Spleen (tissue), 11 donors: ENCODE measurements around the gene TLR9. TPM values are rescaled to one million over a fixed set of nuclear protein-coding genes. Genes with fewer than 3 reads are reported as not detected.
A peak's percentile ranks its signal among the peaks of the same experiment; 100 is the strongest.

Source experiments
- DNase-seq: peaks from one replicate; pipeline ENCODE4 v3.0.0-alpha.2; 2020
- H3K27ac ChIP-seq, 8 donors: fragments of 200-600 bp; sonication (generic) in 7 of 8; 1 replicate in 4 of 8; 2 replicates in 4 of 8; pipeline versions ENCODE4 v1.5.0 to v1.8.0; 2016 to 2021; ENCODE audit warnings: inconsistent platforms in 4 of 8, mild to moderate bottlenecking in 4 of 8, moderate library complexity in 1 of 8
- H3K27me3 ChIP-seq, 7 donors: fragments of 200-600 bp; sonication (generic) in 6 of 7; replicated peaks in 1 of 7; 1 replicate in 4 of 7; 2 replicates in 3 of 7; pipeline versions ENCODE4 v1.5.0 to v1.8.0; 2016 to 2021; ENCODE audit warnings: inconsistent platforms in 3 of 7, mild to moderate bottlenecking in 1 of 7
- H3K36me3 ChIP-seq, 6 donors: fragments of 200-600 bp; sonication (generic) in 5 of 6; 1 replicate in 4 of 6; 2 replicates in 2 of 6; pipeline versions ENCODE4 v1.5.0 to v1.8.0; 2016 to 2021; ENCODE audit warnings: inconsistent platforms in 2 of 6
- H3K4me1 ChIP-seq, 6 donors: fragments of 200-600 bp; sonication (generic) in 5 of 6; 1 replicate in 3 of 6; 2 replicates in 3 of 6; pipeline versions ENCODE4 v1.5.0 to v1.8.0; 2016 to 2021; ENCODE audit warnings: inconsistent platforms in 3 of 6
- H3K4me3 ChIP-seq, 8 donors: fragments of 200-600 bp; sonication (generic) in 7 of 8; 1 replicate in 4 of 8; 2 replicates in 4 of 8; pipeline versions ENCODE4 v1.5.0 to v1.8.0; 2016 to 2021; ENCODE audit warnings: inconsistent platforms in 4 of 8, mild to moderate bottlenecking in 4 of 8, moderate library complexity in 2 of 8
- H3K9me3 ChIP-seq, 8 donors: fragments of 200-600 bp; sonication (generic) in 7 of 8; 1 replicate in 4 of 8; 2 replicates in 4 of 8; pipeline versions ENCODE4 v1.5.0 to v1.8.0; 2016 to 2021; ENCODE audit warnings: inconsistent platforms in 4 of 8
- POLR2A ChIP-seq, 3 donors: fragments of 450-650 bp; IDR thresholded peaks; one replicate each; pipeline ENCODE4 v1.5.1; 2017; ENCODE audit warnings: antibody characterized with exemption in 3 of 3, mild to moderate bottlenecking in 1 of 3
- POLR2AphosphoS5 ChIP-seq, 3 donors: sonication (generic); formaldehyde crosslinking; IDR thresholded peaks; one replicate each; pipeline ENCODE4 v1.5.1; 2017; ENCODE audit warnings: antibody characterized with exemption in 3 of 3
- WGBS, 5 donors: extraction: QIAGEN DNeasy Blood & Tissue Kit in 3 of 5; methylation state at CpG; one replicate each; pipeline versions ENCODE4 v1.1.5 to v1.1.7; 2013 to 2018; 5-methylcytosine and 5-hydroxymethylcytosine counted together
- intact Hi-C: fragments of 100-400 bp; cut with DNase I; formaldehyde crosslinking; loops from one replicate; pipeline ENCODE4 v1.15.0; 2023; ENCODE audit warnings: low total_unique reads
- polyA plus RNA-seq, 3 donors: library from polyadenylated mRNA; stranded (reverse); fragments of 200-250 nt; gene quantifications; one replicate each; pipeline ENCODE4 v1.2.1, GENCODE V29; 2013
- total RNA-seq, 7 donors: library from RNA; depleted of rRNA in 3 of 7; stranded (reverse); fragments of >200 nt in 3 of 7; fragmentation: NEBNext Ultra II Directional in 4 of 7; extraction: Animal tissue kit (Norgen Biotek cat#: 25700) in 4 of 7; gene quantifications; one replicate each; pipeline versions ENCODE4 v1.1.0 to v1.2.1, GENCODE V29; 2016 to 2021
- TF ChIP-seq, protein P1 (sequence below), 11 experiments: fragments of 200-600 bp in 7 of 11; fragments of 450-650 bp in 4 of 11; sonication (generic) in 4 of 11; IDR thresholded peaks in 8 of 11; conservative IDR thresholded peaks in 3 of 11; 1 replicate in 7 of 11; 2 replicates in 4 of 11; pipeline versions ENCODE4 v1.4.0 to v1.8.0; 2016 to 2021; ENCODE audit warnings: antibody characterized with exemption in 11 of 11, inconsistent platforms in 4 of 11, mild to moderate bottlenecking in 1 of 11
- donor health status: healthy with polysubstance abuse.
- donor health status: DM: no; HTN: no; CAD: no; lungs with moderate emphysema.
- donor health status: DM: no; HTN: no; CAD: no.
- donor health status: Bipolar disorder and iron deficiency.
- donor health status: healthy.
- donor health status: DM: no; HTN: no; CAD: no.
- donor health status: DM: yes; HTN: yes; CAD: no.

Gene TLR9
- total and polyA plus RNA-seq, 10 donors = 0.55 to 7.7 (median 3.8) TPM; not detected in 1

DNA sequence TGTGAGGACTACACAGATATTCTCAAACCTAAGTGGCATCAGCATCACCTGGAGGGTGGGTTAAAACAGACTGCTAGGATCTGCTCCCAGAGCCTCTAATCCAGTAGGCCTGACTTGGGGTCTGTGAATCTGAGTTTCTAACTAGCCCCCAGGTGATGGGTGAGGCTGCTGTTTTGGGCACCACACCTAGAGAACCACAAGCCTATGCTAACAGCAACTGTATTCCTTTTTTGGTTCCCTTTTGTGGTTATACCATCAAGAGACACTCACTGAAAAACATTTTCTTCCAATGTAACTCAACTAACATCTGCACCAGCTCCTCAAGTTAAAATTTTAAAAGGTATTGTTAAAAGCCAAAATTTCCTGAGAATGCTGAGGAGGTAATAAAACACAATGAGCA, 37.0 kb upstream of the TLR9 start:
- no peak for DNase-seq
- Histone ChIP-seq H3K4me1 (peaks cover 0 to 65% (median 23%) of the 10 kb centered on the region in 6 donors), H3K4me3 (no peak overlapping the region), H3K9me3 (no peaks in the 10 kb centered on the region), H3K27me3 (no peaks in the 10 kb centered on the region), H3K27ac (peak overlapping the region in 2 of 8 donors; percentile 24 to 48), H3K36me3 (peaks cover 4 to 100% (median 99%) of the 10 kb centered on the region in 6 donors)
- intact Hi-C loops = no loop called here
- no peak for TF ChIP-seq POLR2AphosphoS5 (IDR thresholded peaks at IDR 0.05)
- no peak for TF ChIP-seq POLR2A (IDR thresholded peaks at IDR 0.05)
- TF ChIP-seq, protein P1, sequence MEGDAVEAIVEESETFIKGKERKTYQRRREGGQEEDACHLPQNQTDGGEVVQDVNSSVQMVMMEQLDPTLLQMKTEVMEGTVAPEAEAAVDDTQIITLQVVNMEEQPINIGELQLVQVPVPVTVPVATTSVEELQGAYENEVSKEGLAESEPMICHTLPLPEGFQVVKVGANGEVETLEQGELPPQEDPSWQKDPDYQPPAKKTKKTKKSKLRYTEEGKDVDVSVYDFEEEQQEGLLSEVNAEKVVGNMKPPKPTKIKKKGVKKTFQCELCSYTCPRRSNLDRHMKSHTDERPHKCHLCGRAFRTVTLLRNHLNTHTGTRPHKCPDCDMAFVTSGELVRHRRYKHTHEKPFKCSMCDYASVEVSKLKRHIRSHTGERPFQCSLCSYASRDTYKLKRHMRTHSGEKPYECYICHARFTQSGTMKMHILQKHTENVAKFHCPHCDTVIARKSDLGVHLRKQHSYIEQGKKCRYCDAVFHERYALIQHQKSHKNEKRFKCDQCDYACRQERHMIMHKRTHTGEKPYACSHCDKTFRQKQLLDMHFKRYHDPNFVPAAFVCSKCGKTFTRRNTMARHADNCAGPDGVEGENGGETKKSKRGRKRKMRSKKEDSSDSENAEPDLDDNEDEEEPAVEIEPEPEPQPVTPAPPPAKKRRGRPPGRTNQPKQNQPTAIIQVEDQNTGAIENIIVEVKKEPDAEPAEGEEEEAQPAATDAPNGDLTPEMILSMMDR (IDR thresholded peaks at IDR 0.05 in 8 of 11, conservative IDR thresholded peaks at IDR 0.05 in 3 of 11) = no peak

DNA sequence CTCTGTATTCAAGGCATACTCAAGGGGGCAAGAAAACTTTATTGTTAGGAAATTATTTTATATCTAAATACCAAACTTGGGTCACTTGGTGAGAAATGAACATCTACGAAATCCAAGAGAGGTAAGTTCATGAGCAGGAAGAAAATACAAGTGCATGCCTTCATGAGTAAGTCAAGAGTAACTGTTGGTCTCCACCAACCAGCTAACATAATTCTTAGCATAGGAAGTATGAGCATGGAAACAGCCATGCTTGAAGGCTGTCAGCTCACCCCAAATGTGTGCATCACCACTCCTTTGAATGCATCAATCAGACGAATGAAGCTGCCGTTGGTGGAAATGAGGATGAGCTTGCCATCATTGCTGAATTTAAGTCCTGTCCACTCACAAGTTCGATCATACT, 34.0 kb upstream of the TLR9 start:
- intact Hi-C loops = no loop called here
- no peak overlapping the region for H3K4me3 ChIP-seq
- TF ChIP-seq, protein P1 (IDR thresholded peaks at IDR 0.05 in 8 of 11, conservative IDR thresholded peaks at IDR 0.05 in 3 of 11) = no peak
- DNase-seq = no peak
- no peaks in the 10 kb centered on the region for H3K27me3 ChIP-seq
- H3K9me3 ChIP-seq = no peaks in the 10 kb centered on the region
- peaks cover 0 to 100% (median 97%) of the 10 kb centered on the region in 6 donors for H3K36me3 ChIP-seq
- 84 to 96% (median 91%) methylated on average over 4 of the region's 4 CpGs for WGBS, 5 donors
- peaks cover 0 to 79% (median 24%) of the 10 kb centered on the region in 6 donors for H3K4me1 ChIP-seq
- H3K27ac ChIP-seq = no peak overlapping the region

DNA sequence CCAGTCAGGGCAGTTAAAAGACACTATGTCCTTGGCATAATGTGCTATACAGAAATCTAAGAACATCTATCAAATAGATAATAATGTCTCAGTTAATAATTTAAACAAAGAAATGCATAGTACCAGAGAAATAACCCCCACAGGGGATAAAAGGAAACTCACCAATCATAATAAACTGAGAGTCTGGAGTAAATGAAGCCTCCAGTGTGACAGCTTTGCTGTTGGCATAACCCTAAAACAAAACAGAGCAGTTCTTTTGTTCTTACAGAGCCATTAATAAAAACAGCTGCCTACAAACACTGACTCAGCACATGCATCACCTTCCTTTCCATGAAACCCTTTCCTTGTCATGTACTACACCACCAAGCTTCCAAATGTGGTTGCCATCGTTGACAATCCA, 33.6 kb upstream of the TLR9 start:
- H3K27me3 ChIP-seq = no peaks in the 10 kb centered on the region
- no peak overlapping the region for H3K4me3 ChIP-seq
- peaks cover 0 to 100% (median 94%) of the 10 kb centered on the region in 6 donors for H3K36me3 ChIP-seq
- H3K27ac ChIP-seq = no peak overlapping the region
- intact Hi-C loops = no loop called here
- 31 to 83% (median 51%) methylated on average over 1 of the region's 1 CpG for WGBS, 5 donors
- peaks cover 4 to 79% (median 26%) of the 10 kb centered on the region in 6 donors for H3K4me1 ChIP-seq
- TF ChIP-seq POLR2AphosphoS5 (IDR thresholded peaks at IDR 0.05) = no peak
- TF ChIP-seq, protein P1 (IDR thresholded peaks at IDR 0.05 in 8 of 11, conservative IDR thresholded peaks at IDR 0.05 in 3 of 11) = no peak
- TF ChIP-seq POLR2A (IDR thresholded peaks at IDR 0.05) = no peak
- H3K9me3 ChIP-seq = no peaks in the 10 kb centered on the region
- DNase-seq = no peak

DNA sequence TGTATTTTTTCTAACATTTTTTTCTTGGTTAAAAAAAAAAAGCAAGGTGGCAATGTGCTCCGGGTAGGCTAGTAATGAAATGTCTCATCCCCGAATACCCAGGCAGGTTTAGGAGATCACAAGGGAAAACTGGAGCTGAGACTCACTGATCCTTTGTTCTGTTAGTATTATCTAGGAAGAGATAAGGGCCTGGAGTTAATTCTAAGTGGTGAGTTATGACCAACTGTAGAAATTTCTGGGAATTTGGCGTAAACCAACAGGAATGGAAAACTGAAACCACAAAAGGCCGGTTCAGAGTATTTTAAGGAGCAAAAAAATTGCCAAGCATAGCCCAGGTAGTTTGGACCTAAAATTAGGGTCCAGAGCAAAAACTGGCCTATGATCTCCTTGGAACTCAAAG, 32.5 kb upstream of the TLR9 start:
- H3K27ac ChIP-seq = no peak overlapping the region
- 86 to 95% (median 89%) methylated on average over 4 of the region's 4 CpGs for WGBS, 5 donors
- intact Hi-C loops = no loop called here

More for the DNA sequence above, 32.5 kb upstream of the TLR9 start:
- no peak overlapping the region for H3K4me3 ChIP-seq
- H3K4me1 ChIP-seq = peaks cover 14 to 79% (median 29%) of the 10 kb centered on the region in 6 donors
- no peaks in the 10 kb centered on the region for H3K9me3 ChIP-seq
- H3K27me3 ChIP-seq = no peaks in the 10 kb centered on the region
- peaks cover 0 to 100% (median 85%) of the 10 kb centered on the region in 6 donors for H3K36me3 ChIP-seq
- TF ChIP-seq POLR2AphosphoS5 (IDR thresholded peaks at IDR 0.05) = no peak
- no peak for TF ChIP-seq POLR2A (IDR thresholded peaks at IDR 0.05)
- TF ChIP-seq, protein P1 (IDR thresholded peaks at IDR 0.05 in 8 of 11, conservative IDR thresholded peaks at IDR 0.05 in 3 of 11) = no peak
- DNase-seq = no peak
